Measurements from ENCODE around the gene TPM2.

The TPM2 gene

DNA sequence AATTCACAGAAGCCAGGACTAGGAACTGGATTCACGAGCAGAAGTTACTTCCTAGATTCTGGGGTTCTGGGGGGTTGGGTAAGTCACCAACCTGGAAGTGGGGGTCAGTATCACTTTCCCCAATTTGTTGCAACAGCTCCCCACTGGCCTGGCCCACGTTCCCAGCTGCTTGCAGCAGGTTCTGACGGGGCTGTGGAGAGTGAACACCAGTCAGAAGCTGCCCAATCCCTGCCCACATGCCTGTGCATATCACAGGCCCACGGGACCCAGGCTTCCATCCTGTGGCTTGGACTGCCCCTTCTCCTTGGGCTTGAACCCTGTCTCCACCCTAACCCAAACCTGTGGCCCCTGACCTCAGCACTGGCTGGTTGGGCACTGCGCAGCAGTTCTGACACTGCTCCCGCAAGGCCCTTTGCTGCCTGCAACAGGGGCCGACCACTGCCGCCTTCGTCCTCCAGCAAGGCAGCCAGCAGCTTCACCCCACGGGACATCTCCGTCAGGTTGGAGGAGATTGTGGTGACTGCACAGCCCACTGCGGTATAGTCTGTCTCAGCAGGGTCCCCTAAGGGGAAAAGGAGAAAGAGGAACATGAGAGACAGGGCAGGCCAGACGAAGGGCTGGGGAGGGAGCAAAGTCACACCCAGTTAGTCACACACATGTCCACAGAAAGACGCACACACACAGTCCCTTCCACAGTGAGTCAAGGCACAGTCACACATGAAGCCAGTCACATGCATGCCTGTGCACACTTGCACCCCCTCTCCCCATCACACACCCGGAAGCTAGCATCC lies 29.2 kb upstream of the TPM2 start:
- DNase-seq (ENCODE audit: low read depth), result no peak

GRCh38 chr9:35717132-35717870 lies 27.6 kb upstream of the TPM2 start:
- DNase-seq (ENCODE audit: low read depth), result no peak

DNA sequence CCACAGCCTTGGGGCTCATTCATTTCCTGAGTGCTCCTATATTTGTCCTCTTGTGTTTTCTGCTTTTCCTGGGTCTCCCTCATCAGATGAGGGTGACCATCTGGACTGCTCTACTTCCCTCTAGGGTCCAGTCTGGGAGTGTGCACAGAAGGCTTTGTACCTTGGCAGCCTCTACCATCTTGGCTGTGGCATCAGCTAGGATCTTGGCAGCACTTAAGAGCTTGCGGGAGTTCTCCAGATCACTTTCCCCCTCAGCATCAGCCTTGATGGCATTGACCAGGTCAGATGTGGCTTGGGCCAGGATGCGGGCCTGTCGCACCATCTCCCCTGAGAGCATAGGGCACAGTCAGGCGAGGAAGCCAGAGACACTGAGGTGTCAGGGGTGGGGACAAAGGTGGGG lies 26.5 kb upstream of the TPM2 start:
- no peak for DNase-seq (ENCODE audit: low read depth)

GRCh38 chr9:35714579-35715252 lies 25.0 kb upstream of the TPM2 start:
- DNase-seq (ENCODE audit: low read depth), result no peak

GRCh38 chr9:35714123-35714522 lies 24.4 kb upstream of the TPM2 start:
- DNase-seq (ENCODE audit: low read depth), result no peak

DNA sequence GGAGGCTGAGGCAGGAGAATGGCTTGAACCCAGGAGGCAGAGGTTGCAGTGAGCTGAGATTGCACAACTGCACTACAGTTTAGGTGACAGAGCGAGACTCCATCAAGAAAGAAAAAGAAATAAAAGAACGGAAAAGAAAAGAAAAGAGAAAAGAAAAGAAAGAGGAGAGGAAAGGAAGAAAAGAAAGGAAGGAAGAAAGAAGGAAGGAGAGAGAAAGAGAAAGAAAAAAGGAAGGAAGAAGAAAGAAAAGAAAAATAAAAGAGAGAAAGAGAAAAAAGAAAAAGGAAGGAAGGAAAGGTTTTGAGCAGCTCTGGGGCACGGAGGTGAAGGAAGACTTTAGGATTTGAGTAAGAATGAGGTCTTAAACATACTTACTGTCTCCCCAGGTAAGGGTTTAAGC lies 23.9 kb upstream of the TPM2 start:
- DNase-seq (ENCODE audit: low read depth), result no peak

GRCh38 chr9:35712762-35713400 lies 23.2 kb upstream of the TPM2 start:
- no peak for DNase-seq (ENCODE audit: low read depth)

- DNase-seq (ENCODE audit: low read depth), result no peak
Measured at GRCh38 chr9:35711501-35712428, 22.0 kb upstream of the TPM2 start.

DNA sequence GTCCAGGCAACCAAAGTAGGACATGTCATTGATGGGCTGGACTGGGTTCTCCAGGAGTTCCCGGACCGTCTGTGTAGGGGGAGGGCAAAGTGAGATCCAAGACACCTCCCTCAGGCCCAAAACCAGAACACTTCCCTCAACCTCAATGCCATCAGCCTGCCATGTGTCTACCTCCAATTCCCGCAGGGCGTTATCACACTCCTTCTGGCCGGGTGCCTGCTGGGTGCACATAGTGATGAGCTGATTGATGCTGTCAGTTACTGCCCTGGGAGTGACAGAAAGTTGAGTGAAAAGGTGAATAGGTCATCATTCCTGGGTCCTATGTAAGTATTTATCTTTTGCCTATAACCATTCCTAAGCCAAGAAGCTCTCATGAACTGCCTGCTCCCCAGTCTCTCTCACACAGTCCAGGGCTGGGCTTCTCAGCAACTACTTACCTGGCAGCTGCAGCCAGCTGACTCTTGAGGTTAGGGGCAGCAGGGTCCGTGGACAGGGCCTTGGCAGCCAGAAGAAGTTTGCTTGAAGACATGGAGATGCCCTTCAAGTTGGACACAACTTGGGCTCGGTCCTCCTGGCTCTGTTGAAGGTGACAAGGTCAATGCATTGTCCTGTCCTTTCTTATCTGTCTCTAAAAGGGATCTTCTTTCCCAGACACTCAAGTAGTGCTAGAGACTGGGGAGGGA lies 21.2 kb upstream of the TPM2 start:
- DNase-seq (ENCODE audit: low read depth), result no peak

DNA sequence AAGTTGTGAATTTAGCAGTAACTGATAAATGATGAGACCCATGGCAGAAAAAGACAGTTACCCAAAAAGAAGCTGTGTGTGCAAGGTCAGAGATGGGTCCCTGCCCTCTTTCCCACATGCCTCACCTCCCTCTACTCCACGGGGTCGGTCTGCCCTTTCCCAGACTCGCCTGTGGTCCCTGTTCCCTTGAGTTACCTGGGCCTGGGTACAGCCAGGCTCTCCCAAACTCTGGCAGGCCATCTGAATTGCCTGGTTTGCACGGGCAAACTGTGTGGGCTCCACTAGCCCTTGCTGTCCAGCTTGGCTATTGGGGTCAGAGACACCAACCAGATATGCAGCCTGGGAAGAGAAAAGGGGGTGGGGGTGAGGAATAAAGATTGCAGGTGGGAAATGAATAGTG lies 18.4 kb upstream of the TPM2 start:
- DNase-seq (ENCODE audit: low read depth), result no peak

DNA sequence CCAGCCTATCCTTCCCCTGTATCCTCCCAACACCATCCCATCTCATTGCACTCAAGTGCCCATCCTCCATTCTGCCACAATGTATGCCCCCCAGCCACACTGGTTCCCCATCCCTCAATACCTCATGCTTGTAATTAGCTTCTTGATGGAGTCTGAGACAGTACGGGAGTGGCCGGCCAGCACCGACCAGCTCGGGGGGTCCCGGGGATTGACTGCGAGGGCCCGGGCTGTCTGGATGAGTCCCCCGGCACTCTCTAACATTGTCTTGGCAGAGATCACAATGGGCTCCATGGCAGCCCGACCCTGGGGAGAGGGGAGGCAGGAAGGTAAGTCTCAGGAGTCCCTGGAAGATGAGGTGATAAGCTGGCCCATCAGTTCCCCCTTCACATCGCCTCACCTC lies 17.2 kb upstream of the TPM2 start:
- no peak for DNase-seq (ENCODE audit: low read depth)

GRCh38 chr9:35705836-35706430 lies 16.2 kb upstream of the TPM2 start:
- no peak for DNase-seq (ENCODE audit: low read depth)

DNA sequence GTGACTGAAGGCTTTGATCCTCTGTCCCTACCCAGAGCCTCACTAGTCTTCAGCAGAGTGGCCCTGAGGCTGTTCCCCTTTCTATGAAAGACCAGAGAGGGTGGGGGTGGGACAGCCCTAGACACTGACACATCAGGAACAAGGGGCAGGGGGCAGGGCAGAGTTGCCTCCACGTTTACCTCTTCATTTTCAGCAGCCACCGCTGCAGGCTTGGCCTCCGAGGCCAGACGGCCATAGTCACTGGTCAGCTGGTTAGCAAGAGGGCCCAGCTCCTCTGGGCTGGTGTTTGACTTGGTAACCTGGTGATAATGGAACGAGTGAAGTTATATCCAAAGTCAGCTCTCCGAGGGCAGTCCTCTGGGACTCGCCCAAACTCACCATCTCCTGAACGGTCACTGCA lies 15.6 kb upstream of the TPM2 start:
- no peak for DNase-seq (ENCODE audit: low read depth)

- no peak for DNase-seq (ENCODE audit: low read depth)
Measured at GRCh38 chr9:35703906-35704672, 14.4 kb upstream of the TPM2 start.

DNA sequence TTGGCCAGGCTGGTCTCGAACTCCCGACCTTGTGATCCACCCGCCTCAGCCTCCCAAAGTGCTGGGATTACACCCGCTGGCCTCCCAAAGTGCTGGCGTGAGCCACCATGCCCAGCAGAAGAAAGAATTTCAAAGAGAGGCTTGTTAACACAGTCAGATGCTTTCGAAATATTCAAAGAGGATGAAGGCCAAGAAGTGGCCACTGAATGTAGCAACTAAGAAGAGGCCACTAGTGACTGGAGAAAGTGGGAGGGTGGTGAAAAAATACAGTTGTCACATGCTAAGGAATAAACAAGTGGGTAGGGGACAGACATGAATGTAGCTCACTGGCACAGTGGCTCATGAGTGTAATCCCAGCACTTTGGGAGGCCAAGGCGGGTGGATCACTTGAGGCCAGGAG lies 13.0 kb upstream of the TPM2 start:
- no peak for DNase-seq (ENCODE audit: low read depth)

GRCh38 chr9:35700942-35701341 lies 11.2 kb upstream of the TPM2 start:
- DNase-seq (ENCODE audit: low read depth), result no peak

DNA sequence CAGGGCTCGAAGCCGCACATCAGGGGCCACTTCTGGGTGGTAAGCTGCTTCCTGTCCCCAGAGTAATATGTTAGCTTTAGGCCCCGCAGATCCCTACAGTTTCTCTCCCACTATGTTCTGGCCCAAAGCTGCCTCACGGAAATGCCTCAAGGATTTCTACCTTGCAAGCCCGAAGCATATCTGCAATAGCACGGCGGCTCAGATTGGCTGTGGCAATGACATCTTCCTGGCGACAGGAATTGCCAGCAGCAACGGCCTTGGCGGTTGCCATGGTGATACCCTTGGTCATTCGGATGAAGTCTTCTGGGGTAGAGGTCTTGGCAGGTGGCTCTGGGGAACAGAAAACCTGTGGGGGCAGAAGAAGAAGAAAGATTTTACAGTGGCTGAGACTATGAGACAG lies 10.3 kb upstream of the TPM2 start:
- DNase-seq (ENCODE audit: low read depth), result no peak

GRCh38 chr9:35698231-35698630 lies 8.5 kb upstream of the TPM2 start:
- DNase-seq (ENCODE audit: low read depth), result no peak

DNA sequence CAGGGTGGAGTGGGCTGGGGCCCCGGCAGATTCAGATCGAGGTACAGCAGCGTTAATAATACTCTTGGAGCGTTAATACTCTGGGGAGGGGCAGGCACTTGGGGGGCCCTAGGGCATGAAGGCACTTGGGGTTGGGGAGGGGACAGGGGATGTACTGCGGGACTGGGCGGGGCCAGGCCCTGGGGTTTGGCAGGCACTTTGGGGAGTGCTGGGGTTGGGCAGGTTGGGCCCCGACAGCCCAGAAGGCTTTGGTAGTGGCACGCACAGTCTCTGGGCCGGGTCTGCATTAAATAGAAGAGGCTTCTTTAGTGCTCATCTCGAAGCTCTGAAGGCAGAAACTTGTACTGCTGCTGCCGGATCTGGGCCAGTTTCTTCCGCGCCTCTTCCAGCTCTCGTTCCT lies 7.8 kb upstream of the TPM2 start:
- DNase-seq (ENCODE audit: low read depth), result no peak

All from activated gamma-delta T cell treated with anti-CD3 and anti-CD28 coated beads, Interleukin-2, amount 50 U/mL, for 16 hours (primary cell).